Spleen (tissue), 11 donors: ENCODE results near the gene RPL21. TPM values are rescaled to one million over a fixed set of nuclear protein-coding genes. Genes with fewer than 3 reads are reported as not detected.

Experiments used
- DNase-seq: peaks from one replicate; pipeline ENCODE4 v3.0.0-alpha.2; 2020
- H3K27ac ChIP-seq, 8 donors: fragments of 200-600 bp; sonication (generic) in 7 of 8; 1 replicate in 4 of 8; 2 replicates in 4 of 8; pipeline versions ENCODE4 v1.5.0 to v1.8.0; 2016 to 2021; ENCODE audit warnings: inconsistent platforms in 4 of 8, mild to moderate bottlenecking in 4 of 8, moderate library complexity in 1 of 8
- H3K27me3 ChIP-seq, 7 donors: fragments of 200-600 bp; sonication (generic) in 6 of 7; replicated peaks in 1 of 7; 1 replicate in 4 of 7; 2 replicates in 3 of 7; pipeline versions ENCODE4 v1.5.0 to v1.8.0; 2016 to 2021; ENCODE audit warnings: inconsistent platforms in 3 of 7, mild to moderate bottlenecking in 1 of 7
- H3K36me3 ChIP-seq, 6 donors: fragments of 200-600 bp; sonication (generic) in 5 of 6; 1 replicate in 4 of 6; 2 replicates in 2 of 6; pipeline versions ENCODE4 v1.5.0 to v1.8.0; 2016 to 2021; ENCODE audit warnings: inconsistent platforms in 2 of 6
- H3K4me1 ChIP-seq, 6 donors: fragments of 200-600 bp; sonication (generic) in 5 of 6; 1 replicate in 3 of 6; 2 replicates in 3 of 6; pipeline versions ENCODE4 v1.5.0 to v1.8.0; 2016 to 2021; ENCODE audit warnings: inconsistent platforms in 3 of 6
- H3K4me3 ChIP-seq, 8 donors: fragments of 200-600 bp; sonication (generic) in 7 of 8; 1 replicate in 4 of 8; 2 replicates in 4 of 8; pipeline versions ENCODE4 v1.5.0 to v1.8.0; 2016 to 2021; ENCODE audit warnings: inconsistent platforms in 4 of 8, mild to moderate bottlenecking in 4 of 8, moderate library complexity in 2 of 8
- H3K9me3 ChIP-seq, 8 donors: fragments of 200-600 bp; sonication (generic) in 7 of 8; 1 replicate in 4 of 8; 2 replicates in 4 of 8; pipeline versions ENCODE4 v1.5.0 to v1.8.0; 2016 to 2021; ENCODE audit warnings: inconsistent platforms in 4 of 8
- POLR2A ChIP-seq, 3 donors: fragments of 450-650 bp; IDR thresholded peaks; one replicate each; pipeline ENCODE4 v1.5.1; 2017; ENCODE audit warnings: antibody characterized with exemption in 3 of 3, mild to moderate bottlenecking in 1 of 3
- POLR2AphosphoS5 ChIP-seq, 3 donors: sonication (generic); formaldehyde crosslinking; IDR thresholded peaks; one replicate each; pipeline ENCODE4 v1.5.1; 2017; ENCODE audit warnings: antibody characterized with exemption in 3 of 3
- WGBS, 5 donors: extraction: QIAGEN DNeasy Blood & Tissue Kit in 3 of 5; methylation state at CpG; one replicate each; pipeline versions ENCODE4 v1.1.5 to v1.1.7; 2013 to 2018; 5-methylcytosine and 5-hydroxymethylcytosine counted together
- intact Hi-C: fragments of 100-400 bp; cut with DNase I; formaldehyde crosslinking; loops from one replicate; pipeline ENCODE4 v1.15.0; 2023; ENCODE audit warnings: low total_unique reads
- polyA plus RNA-seq, 3 donors: library from polyadenylated mRNA; stranded (reverse); fragments of 200-250 nt; gene quantifications; one replicate each; pipeline ENCODE4 v1.2.1, GENCODE V29; 2013
- total RNA-seq, 7 donors: library from RNA; depleted of rRNA in 3 of 7; stranded (reverse); fragments of >200 nt in 3 of 7; fragmentation: NEBNext Ultra II Directional in 4 of 7; extraction: Animal tissue kit (Norgen Biotek cat#: 25700) in 4 of 7; gene quantifications; one replicate each; pipeline versions ENCODE4 v1.1.0 to v1.2.1, GENCODE V29; 2016 to 2021
- TF ChIP-seq, protein P1 (sequence below), 11 experiments: fragments of 200-600 bp in 7 of 11; fragments of 450-650 bp in 4 of 11; sonication (generic) in 4 of 11; IDR thresholded peaks in 8 of 11; conservative IDR thresholded peaks in 3 of 11; 1 replicate in 7 of 11; 2 replicates in 4 of 11; pipeline versions ENCODE4 v1.4.0 to v1.8.0; 2016 to 2021; ENCODE audit warnings: antibody characterized with exemption in 11 of 11, inconsistent platforms in 4 of 11, mild to moderate bottlenecking in 1 of 11
- donor health status: healthy with polysubstance abuse.
- donor health status: DM: no; HTN: no; CAD: no; lungs with moderate emphysema.
- donor health status: DM: no; HTN: no; CAD: no.
- donor health status: Bipolar disorder and iron deficiency.
- donor health status: healthy.
- donor health status: DM: no; HTN: no; CAD: no.
- donor health status: DM: yes; HTN: yes; CAD: no.

The RPL21 gene
- total and polyA plus RNA-seq, 10 donors = 876 to 2,187 (median 1,134) TPM

- TF ChIP-seq, protein P1, sequence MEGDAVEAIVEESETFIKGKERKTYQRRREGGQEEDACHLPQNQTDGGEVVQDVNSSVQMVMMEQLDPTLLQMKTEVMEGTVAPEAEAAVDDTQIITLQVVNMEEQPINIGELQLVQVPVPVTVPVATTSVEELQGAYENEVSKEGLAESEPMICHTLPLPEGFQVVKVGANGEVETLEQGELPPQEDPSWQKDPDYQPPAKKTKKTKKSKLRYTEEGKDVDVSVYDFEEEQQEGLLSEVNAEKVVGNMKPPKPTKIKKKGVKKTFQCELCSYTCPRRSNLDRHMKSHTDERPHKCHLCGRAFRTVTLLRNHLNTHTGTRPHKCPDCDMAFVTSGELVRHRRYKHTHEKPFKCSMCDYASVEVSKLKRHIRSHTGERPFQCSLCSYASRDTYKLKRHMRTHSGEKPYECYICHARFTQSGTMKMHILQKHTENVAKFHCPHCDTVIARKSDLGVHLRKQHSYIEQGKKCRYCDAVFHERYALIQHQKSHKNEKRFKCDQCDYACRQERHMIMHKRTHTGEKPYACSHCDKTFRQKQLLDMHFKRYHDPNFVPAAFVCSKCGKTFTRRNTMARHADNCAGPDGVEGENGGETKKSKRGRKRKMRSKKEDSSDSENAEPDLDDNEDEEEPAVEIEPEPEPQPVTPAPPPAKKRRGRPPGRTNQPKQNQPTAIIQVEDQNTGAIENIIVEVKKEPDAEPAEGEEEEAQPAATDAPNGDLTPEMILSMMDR (IDR thresholded peaks at IDR 0.05 in 8 of 11, conservative IDR thresholded peaks at IDR 0.05 in 3 of 11) = no peak
- peak in 1 of 3 donors; percentile 27 for TF ChIP-seq POLR2AphosphoS5 (IDR thresholded peaks at IDR 0.05)
- intact Hi-C loops = loop anchor here (10.0 kb wide), 1 partner anchor 289 kb away; no protein-coding TSS in a partner anchor
- peaks cover 0 to 7% (median 0%) of the 10 kb centered on the region in 6 donors for H3K36me3 ChIP-seq
- 66 to 81% (median 71%) methylated on average over 4 of the region's 4 CpGs for WGBS, 5 donors
- no peak for DNase-seq
- no peaks in the 10 kb centered on the region for H3K9me3 ChIP-seq
- peak overlapping the region in 1 of 8 donors; percentile 90 for H3K4me3 ChIP-seq
- H3K4me1 ChIP-seq = peaks cover 7 to 56% (median 18%) of the 10 kb centered on the region in 6 donors
- H3K27me3 ChIP-seq = peaks cover 0 to 7% (median 0%) of the 10 kb centered on the region in 7 donors
- peak overlapping the region in 4 of 8 donors; percentile 1 to 38 (median 20) for H3K27ac ChIP-seq
These were observed 22.5 kb downstream of the RPL21 start for GRCh38 chr13:27273658-27274425.

GRCh38 chr13:27274631-27275030 lies 23.3 kb downstream of the RPL21 start:
- WGBS, 5 donors = 31 to 61% (median 49%) methylated on average over 1 of the region's 1 CpG

DNA sequence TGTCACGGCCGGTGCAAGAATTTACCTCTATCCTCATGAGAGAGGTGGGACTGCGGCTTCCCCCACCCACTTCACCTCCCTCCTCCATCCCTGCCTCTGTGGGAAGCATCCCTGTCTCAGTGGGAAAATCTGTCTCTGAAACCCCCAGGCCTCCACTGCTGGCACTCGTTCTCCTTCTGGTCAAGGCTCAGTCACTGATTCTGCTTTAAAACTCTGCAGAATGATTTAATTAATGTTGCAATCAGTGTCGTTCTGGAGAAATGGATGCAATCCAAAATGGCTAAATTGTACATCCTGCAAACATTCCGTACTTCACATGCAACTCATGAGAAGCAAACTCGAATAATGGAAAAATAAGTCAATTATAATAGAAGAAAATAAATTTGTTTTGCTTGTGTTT lies 24.8 kb downstream of the RPL21 start:
- intact Hi-C loops = loop anchor here (10.0 kb wide), 1 partner anchor 291 kb away; no protein-coding TSS in a partner anchor
- Histone ChIP-seq H3K9me3 (no peaks in the 10 kb centered on the region), H3K27me3 (peaks cover 0 to 7% (median 0%) of the 10 kb centered on the region in 7 donors), H3K27ac (peak overlapping the region in 4 of 8 donors; percentile 3 to 54 (median 38)), H3K4me1 (peaks cover 5 to 39% (median 9%) of the 10 kb centered on the region in 6 donors), H3K4me3 (no peak overlapping the region), H3K36me3 (peaks cover 0 to 7% (median 0%) of the 10 kb centered on the region in 6 donors)
- 75 to 85% (median 79%) methylated on average over 7 of the region's 7 CpGs for WGBS, 5 donors
- DNase-seq = no peak
- TF ChIP-seq POLR2AphosphoS5 (IDR thresholded peaks at IDR 0.05) (no peak), POLR2A (IDR thresholded peaks at IDR 0.05) (no peak)
- TF ChIP-seq, protein P1 (IDR thresholded peaks at IDR 0.05 in 8 of 11, conservative IDR thresholded peaks at IDR 0.05 in 3 of 11) = no peak

More at GRCh38 chr13:27274631-27275030, 23.3 kb downstream of the RPL21 start:
- Histone ChIP-seq H3K9me3 (no peaks in the 10 kb centered on the region), H3K4me3 (no peak overlapping the region), H3K4me1 (peaks cover 7 to 51% (median 17%) of the 10 kb centered on the region in 6 donors), H3K27me3 (peaks cover 0 to 7% (median 0%) of the 10 kb centered on the region in 7 donors), H3K27ac (peak overlapping the region in 4 of 8 donors; percentile 1 to 54 (median 25)), H3K36me3 (peaks cover 0 to 7% (median 0%) of the 10 kb centered on the region in 6 donors)
- no peak for DNase-seq
- TF ChIP-seq POLR2AphosphoS5 (IDR thresholded peaks at IDR 0.05) (no peak), POLR2A (IDR thresholded peaks at IDR 0.05) (no peak)
- TF ChIP-seq, protein P1 (IDR thresholded peaks at IDR 0.05 in 8 of 11, conservative IDR thresholded peaks at IDR 0.05 in 3 of 11) = no peak
- intact Hi-C loops = loop anchor here (10.0 kb wide), 1 partner anchor 290 kb away; no protein-coding TSS in a partner anchor

GRCh38 chr13:27279506-27279905 lies 28.1 kb downstream of the RPL21 start:
- TF ChIP-seq, protein P1 (IDR thresholded peaks at IDR 0.05 in 8 of 11, conservative IDR thresholded peaks at IDR 0.05 in 3 of 11) = no peak
- TF ChIP-seq POLR2A (IDR thresholded peaks at IDR 0.05) (no peak), POLR2AphosphoS5 (IDR thresholded peaks at IDR 0.05) (no peak)
- peaks cover 0 to 6% (median 0%) of the 10 kb centered on the region in 7 donors for H3K27me3 ChIP-seq
- H3K4me1 ChIP-seq = peaks cover 0 to 13% (median 0%) of the 10 kb centered on the region in 6 donors
- H3K27ac ChIP-seq = no peak overlapping the region
- 83 to 93% (median 92%) methylated on average over 7 of the region's 7 CpGs for WGBS, 5 donors
- H3K36me3 ChIP-seq = no peaks in the 10 kb centered on the region
- no peak overlapping the region for H3K4me3 ChIP-seq
- H3K9me3 ChIP-seq = no peaks in the 10 kb centered on the region
- no peak for DNase-seq
- intact Hi-C loops = loop anchor here (10.0 kb wide), 1 partner anchor 295 kb away; no protein-coding TSS in a partner anchor
